Mucosa of rectum (tissue), 2 donors: ENCODE measurements around the gene AP2A1.

Source experiments
- H3K27ac ChIP-seq, 2 donors: one replicate each; pipeline ENCODE4 v1.7.0; 2013; ENCODE audit warnings: inconsistent platforms in 2 of 2, low read depth in 2 of 2, low read length in 2 of 2
- H3K27me3 ChIP-seq, 2 donors: one replicate each; pipeline ENCODE4 v1.7.0; 2013; ENCODE audit warnings: low read length in 2 of 2; ENCODE audit not compliant: control insufficient read depth in 2 of 2, insufficient read depth in 2 of 2
- H3K36me3 ChIP-seq, 2 donors: one replicate each; pipeline ENCODE4 v1.7.0; 2013; ENCODE audit warnings: low read length in 2 of 2; ENCODE audit not compliant: control insufficient read depth in 2 of 2, insufficient read depth in 2 of 2
- H3K4me1 ChIP-seq, 2 donors: one replicate each; pipeline ENCODE4 v1.7.0; 2013; ENCODE audit warnings: low read length in 2 of 2, mild to moderate bottlenecking in 1 of 2; ENCODE audit not compliant: control insufficient read depth in 2 of 2, insufficient read depth in 2 of 2
- H3K4me3 ChIP-seq, 2 donors: one replicate each; pipeline ENCODE4 v1.7.0; 2013; ENCODE audit warnings: low read length in 2 of 2
- H3K9ac ChIP-seq, 2 donors: one replicate each; pipeline ENCODE4 v1.7.0; 2013; ENCODE audit warnings: low read length in 2 of 2, low read depth in 1 of 2, mild to moderate bottlenecking in 1 of 2
- H3K9me3 ChIP-seq, 2 donors: one replicate each; pipeline ENCODE4 v1.7.0; 2013; ENCODE audit warnings: low read length in 2 of 2; ENCODE audit not compliant: control insufficient read depth in 2 of 2
- donor health status: healthy.
- donor health status: Normal muscosa, but diverticular disease.

Gene AP2A1

GRCh38 chr19:49764341-49764740 lies 2.5 kb upstream of the AP2A1 start:
- no peaks in the 10 kb centered on the region for H3K36me3 ChIP-seq
- no peaks in the 10 kb centered on the region for H3K9me3 ChIP-seq
- peaks cover 20% of the 10 kb centered on the region in 2 donors for H3K4me1 ChIP-seq
- H3K4me3 ChIP-seq = no peak overlapping the region
- no peak overlapping the region for H3K9ac ChIP-seq
- H3K27me3 ChIP-seq = no peaks in the 10 kb centered on the region
- no peak overlapping the region for H3K27ac ChIP-seq

GRCh38 chr19:49766007-49766929 lies 533 bp upstream of the AP2A1 start:
- Histone ChIP-seq H3K27ac (peak overlapping the region; percentile 88 to 92), H3K9ac (peak overlapping the region; percentile 68 to 76), H3K27me3 (no peaks in the 10 kb centered on the region), H3K4me3 (peak overlapping the region; percentile 75 to 89), H3K4me1 (peaks cover 20% of the 10 kb centered on the region in 2 donors), H3K36me3 (peaks cover 0 to 2% of the 10 kb centered on the region in 2 donors), H3K9me3 (no peaks in the 10 kb centered on the region)

GRCh38 chr19:49767381-49767780 lies 580 bp downstream of the AP2A1 start:
- H3K4me1 ChIP-seq = peaks cover 20% of the 10 kb centered on the region in 2 donors

GRCh38 chr19:49767967-49768581 lies 1.3 kb downstream of the AP2A1 start:
- H3K27me3 ChIP-seq = no peaks in the 10 kb centered on the region
- peak overlapping the region; percentile 89 to 91 for H3K4me3 ChIP-seq
- H3K9ac ChIP-seq = peak overlapping the region; percentile 84 to 85
- no peaks in the 10 kb centered on the region for H3K9me3 ChIP-seq
- no peak overlapping the region for H3K27ac ChIP-seq
- peaks cover 20% of the 10 kb centered on the region in 2 donors for H3K4me1 ChIP-seq
- peaks cover 0 to 2% of the 10 kb centered on the region in 2 donors for H3K36me3 ChIP-seq

More at GRCh38 chr19:49767381-49767780, 580 bp downstream of the AP2A1 start:
- Histone ChIP-seq H3K27ac (peak overlapping the region; percentile 72 to 78), H3K36me3 (peaks cover 0 to 2% of the 10 kb centered on the region in 2 donors), H3K27me3 (no peaks in the 10 kb centered on the region), H3K9me3 (no peaks in the 10 kb centered on the region), H3K4me3 (peak overlapping the region; percentile 89 to 91), H3K9ac (peak overlapping the region; percentile 84 to 85)

- H3K4me1 ChIP-seq = peaks cover 17 to 19% of the 10 kb centered on the region in 2 donors
Observed at GRCh38 chr19:49770529-49770928, 3.7 kb downstream of the AP2A1 start.

GRCh38 chr19:49771674-49772139 lies 4.9 kb downstream of the AP2A1 start:
- no peak overlapping the region for H3K4me3 ChIP-seq
- no peaks in the 10 kb centered on the region for H3K9me3 ChIP-seq
- H3K36me3 ChIP-seq = peaks cover 0 to 2% of the 10 kb centered on the region in 2 donors
- H3K27ac ChIP-seq = no peak overlapping the region
- no peak overlapping the region for H3K9ac ChIP-seq
- H3K4me1 ChIP-seq = peaks cover 12 to 13% of the 10 kb centered on the region in 2 donors
- no peaks in the 10 kb centered on the region for H3K27me3 ChIP-seq

More at GRCh38 chr19:49770529-49770928, 3.7 kb downstream of the AP2A1 start:
- Histone ChIP-seq H3K9ac (no peak overlapping the region), H3K27ac (no peak overlapping the region), H3K4me3 (no peak overlapping the region), H3K36me3 (peaks cover 0 to 2% of the 10 kb centered on the region in 2 donors), H3K9me3 (no peaks in the 10 kb centered on the region), H3K27me3 (no peaks in the 10 kb centered on the region)

- Histone ChIP-seq H3K27me3 (no peaks in the 10 kb centered on the region), H3K9me3 (no peaks in the 10 kb centered on the region), H3K36me3 (peaks cover 0 to 2% of the 10 kb centered on the region in 2 donors), H3K4me1 (peaks cover 5 to 7% of the 10 kb centered on the region in 2 donors), H3K27ac (no peak overlapping the region), H3K4me3 (no peak overlapping the region), H3K9ac (no peak overlapping the region)
Observed at GRCh38 chr19:49772850-49773432, 6.1 kb downstream of the AP2A1 start.

- H3K4me3 ChIP-seq = no peak overlapping the region
- no peaks in the 10 kb centered on the region for H3K4me1 ChIP-seq
- H3K27me3 ChIP-seq = no peaks in the 10 kb centered on the region
- H3K36me3 ChIP-seq = peaks cover 0 to 2% of the 10 kb centered on the region in 2 donors
- no peaks in the 10 kb centered on the region for H3K9me3 ChIP-seq
- no peak overlapping the region for H3K27ac ChIP-seq
- no peak overlapping the region for H3K9ac ChIP-seq
Observed at GRCh38 chr19:49773663-49774350, 7.0 kb downstream of the AP2A1 start.

GRCh38 chr19:49774969-49775368 lies 8.2 kb downstream of the AP2A1 start:
- no peak overlapping the region for H3K4me3 ChIP-seq
- H3K9me3 ChIP-seq = no peaks in the 10 kb centered on the region
- H3K4me1 ChIP-seq = no peaks in the 10 kb centered on the region
- H3K36me3 ChIP-seq = peaks cover 0 to 2% of the 10 kb centered on the region in 2 donors
- no peak overlapping the region for H3K9ac ChIP-seq
- no peak overlapping the region for H3K27ac ChIP-seq
- H3K27me3 ChIP-seq = no peaks in the 10 kb centered on the region
